Measurements from ENCODE around the gene AGMO.
A peak's percentile ranks its signal among the peaks of the same experiment; 100 is the strongest.

AGMO gene

DNA sequence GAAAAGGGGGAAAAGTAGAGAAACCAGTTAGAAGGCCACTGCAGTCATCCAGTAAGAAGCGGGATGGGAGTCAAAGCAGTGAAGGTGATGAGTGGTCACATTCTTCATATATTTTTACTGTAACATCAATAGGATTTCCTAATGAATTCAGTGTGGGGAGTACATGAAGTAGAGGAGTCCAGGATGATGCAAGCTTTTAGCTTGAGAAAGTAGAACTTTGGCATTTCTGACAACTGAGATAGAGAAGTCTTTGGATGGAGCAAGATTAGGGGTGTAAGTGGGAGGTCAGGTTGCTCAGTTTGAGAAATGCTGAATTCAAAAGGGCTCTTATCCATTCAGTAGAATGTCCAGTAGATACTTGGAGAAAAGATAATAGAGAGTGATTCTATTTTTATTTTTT is 395.2 kb downstream of the AGMO start:
- H3K4me3 ChIP-seq (ENCODE audit: low read length), result no peak overlapping the region
- TF ChIP-seq CTCF (IDR thresholded peaks at IDR 0.05; ENCODE audit: insufficient read depth, low read depth, low read length, missing control alignments), result no peak
- no peak for DNase-seq (ENCODE audit: low read depth)

DNA sequence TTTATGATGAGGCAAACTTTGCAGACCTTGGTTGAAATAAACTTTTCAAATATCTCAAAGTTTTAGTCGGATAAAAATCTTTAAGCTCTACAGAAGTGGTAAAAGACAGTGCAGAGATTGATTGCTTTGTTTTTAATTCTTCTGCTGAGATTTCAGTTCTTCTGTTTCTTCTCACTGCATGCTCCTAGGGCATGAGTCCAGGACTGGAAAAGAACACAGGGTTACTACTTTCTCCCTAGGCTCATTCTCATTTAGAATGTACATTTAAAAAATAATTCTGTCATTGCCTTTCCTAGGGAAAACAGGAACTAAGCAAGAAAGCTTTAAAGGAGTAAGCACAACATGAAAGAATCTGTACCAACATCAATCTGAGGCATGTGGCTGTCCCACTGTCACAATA is 402.6 kb downstream of the AGMO start:
- TF ChIP-seq CTCF (IDR thresholded peaks at IDR 0.05; ENCODE audit: insufficient read depth, low read depth, low read length, missing control alignments), result no peak
- no peak overlapping the region for H3K4me3 ChIP-seq (ENCODE audit: low read length)
- no peak for DNase-seq (ENCODE audit: low read depth)

GRCh38 chr7:15158141-15158810 is 403.5 kb downstream of the AGMO start:
- DNase-seq (ENCODE audit: low read depth), result peak; percentile 20
- no peak overlapping the region for H3K4me3 ChIP-seq (ENCODE audit: low read length)
- no peak for TF ChIP-seq CTCF (IDR thresholded peaks at IDR 0.05; ENCODE audit: insufficient read depth, low read depth, low read length, missing control alignments)

Measured in epithelial cell of esophagus (primary cell).